H1 (cell line): ENCODE data around the gene EHD4. TPM values are rescaled to one million over a fixed set of nuclear protein-coding genes. Genes with fewer than 3 reads are reported as not detected.
A peak's percentile ranks its signal among the peaks of the same experiment; 100 is the strongest.

Experiments used
- CTCF ChIA-PET: fragments of 300-600 bp; sonication (Branson Sonifier 250); formaldehyde crosslinking; loops from one replicate; lab custom pipeline; 2021; ENCODE audit not compliant: partially characterized antibody; lab: Charles Lee
- POLR2A ChIA-PET: fragments of 300-600 bp; sonication (Branson Sonifier 250); formaldehyde crosslinking; loops from one replicate; lab custom pipeline; 2021; ENCODE audit warnings: inconsistent platforms; ENCODE audit not compliant: partially characterized antibody; lab: Charles Lee
- DNase-seq, 2 experiments: peaks; one replicate each; pipeline versions ENCODE4 v3.0.0 to v3.0.0-alpha.2; 2010 to 2022; ENCODE audit warnings: low spot score in 2 of 2, low read depth in 1 of 2, mixed read lengths in 1 of 2
- FAIRE-seq: peaks from 2 replicates; lab custom pipeline; 2011; peaks lifted over from hg19 to GRCh38; lab: Jason Lieb, UNC
- H2AFZ ChIP-seq: 2 replicates; pipeline ENCODE4 v1.8.1; 2012; ENCODE audit warnings: low read length, inconsistent platforms
- H2AK5ac ChIP-seq: 2 replicates; pipeline ENCODE4 v1.6.1; 2013; ENCODE audit warnings: low read depth, low read length
- H2BK120ac ChIP-seq: replicated peaks from 2 replicates; pipeline ENCODE3; 2013; ENCODE audit warnings: low read depth, low read length, inconsistent platforms
- H2BK12ac ChIP-seq: 2 replicates; pipeline ENCODE4 v1.6.1; 2013; ENCODE audit warnings: low read depth, low read length
- H2BK15ac ChIP-seq: 2 replicates; pipeline ENCODE4 v1.6.1; 2013; ENCODE audit warnings: low read length
- H2BK20ac ChIP-seq: 2 replicates; pipeline ENCODE4 v1.6.1; 2013; ENCODE audit warnings: low read length
- H2BK5ac ChIP-seq: 2 replicates; pipeline ENCODE4 v1.6.1; 2013; ENCODE audit warnings: low read depth, low read length
- H3K14ac ChIP-seq: 2 replicates; pipeline ENCODE4 v1.6.1; 2013; ENCODE audit warnings: inconsistent platforms; ENCODE audit not compliant: insufficient read length
- H3K18ac ChIP-seq: 2 replicates; pipeline ENCODE4 v1.6.1; 2013; ENCODE audit warnings: low read length; ENCODE audit errors: extremely low read depth
- H3K23ac ChIP-seq: 2 replicates; pipeline ENCODE4 v1.6.1; 2013; ENCODE audit warnings: inconsistent platforms; ENCODE audit not compliant: insufficient read length
- H3K23me2 ChIP-seq: 2 replicates; pipeline ENCODE4 v1.6.1; 2013; ENCODE audit warnings: low read depth, low read length
- H3K27ac ChIP-seq: 2 replicates; pipeline ENCODE4 v1.6.1; 2011; ENCODE audit warnings: low read depth, low read length, inconsistent platforms
- H3K27me3 ChIP-seq, 4 experiments: replicated peaks in 1 of 4; 1 replicate in 1 of 4; 2 replicates in 3 of 4; pipeline versions ENCODE4 v1.6.1 to v1.8.1; 2011 to 2013; ENCODE audit warnings: low read length in 3 of 4, mild to moderate bottlenecking in 3 of 4, inconsistent platforms in 2 of 4, mixed read lengths in 2 of 4, moderate library complexity in 1 of 4; ENCODE audit not compliant: control insufficient read depth in 3 of 4, insufficient read depth in 3 of 4; ENCODE audit errors: extremely low read depth in 1 of 4
- H3K36me3 ChIP-seq, 4 experiments: 2 replicates each; pipeline versions ENCODE4 v1.6.1 to v1.8.1; 2011 to 2013; ENCODE audit warnings: mild to moderate bottlenecking in 4 of 4, low read length in 3 of 4, moderate library complexity in 2 of 4, control low read depth in 1 of 4, inconsistent platforms in 1 of 4; ENCODE audit not compliant: insufficient read depth in 4 of 4, control insufficient read depth in 2 of 4
- H3K4ac ChIP-seq: replicated peaks from 2 replicates; pipeline ENCODE3; 2013; ENCODE audit warnings: low read length, low read depth, mixed read lengths, inconsistent platforms; ENCODE audit not compliant: insufficient read length
- H3K4me1 ChIP-seq, 4 experiments: replicated peaks in 1 of 4; 1 replicate in 1 of 4; 2 replicates in 3 of 4; pipeline versions ENCODE4 v1.6.1 to v1.8.1; 2011 to 2013; ENCODE audit warnings: low read length in 3 of 4, inconsistent platforms in 2 of 4, mixed read lengths in 1 of 4; ENCODE audit not compliant: insufficient read depth in 4 of 4, control insufficient read depth in 3 of 4
- H3K4me2 ChIP-seq, 2 experiments: 2 replicates each; pipeline versions ENCODE4 v1.6.1 to v1.8.1; 2011 to 2013; ENCODE audit warnings: low read depth in 2 of 2, low read length in 2 of 2, control low read depth in 1 of 2, inconsistent platforms in 1 of 2, mild to moderate bottlenecking in 1 of 2; ENCODE audit not compliant: insufficient read depth in 1 of 2
- H3K4me3 ChIP-seq, 4 experiments: fragments of 200-600, 300-600 bp in 1 of 4; sonication (generic), shearing (Covaris generic), sonication (Bioruptor Twin) in 1 of 4; 2 replicates each; pipeline versions ENCODE4 v1.5.1 to v1.8.1; 2011 to 2016; ENCODE audit warnings: low read length in 4 of 4, low read depth in 3 of 4, control low read depth in 2 of 4, inconsistent platforms in 2 of 4, mild to moderate bottlenecking in 2 of 4, mixed read lengths in 1 of 4, moderate library complexity in 1 of 4; ENCODE audit not compliant: insufficient read depth in 2 of 4; ENCODE audit errors: extremely low read depth in 1 of 4
- H3K56ac ChIP-seq: replicated peaks from 2 replicates; pipeline ENCODE3; 2013; ENCODE audit warnings: low read depth, mild to moderate bottlenecking, mixed read lengths, low read length, inconsistent platforms; ENCODE audit not compliant: insufficient read length
- H3K79me1 ChIP-seq: 2 replicates; pipeline ENCODE4 v1.6.1; 2013; ENCODE audit warnings: low read depth, low read length, control low read depth
- H3K79me2 ChIP-seq, 2 experiments: 2 replicates each; pipeline versions ENCODE4 v1.6.1 to v1.8.1; 2012 to 2013; ENCODE audit warnings: low read length in 2 of 2, mild to moderate bottlenecking in 2 of 2, inconsistent platforms in 1 of 2; ENCODE audit not compliant: insufficient read depth in 2 of 2, control insufficient read depth in 1 of 2
- H3K9ac ChIP-seq, 4 experiments: replicated peaks in 1 of 4; 1 replicate in 1 of 4; 2 replicates in 3 of 4; pipeline versions ENCODE4 v1.6.1 to v1.8.1; 2011 to 2013; ENCODE audit warnings: low read depth in 3 of 4, low read length in 3 of 4, control low read depth in 2 of 4, mild to moderate bottlenecking in 2 of 4, moderate library complexity in 2 of 4, inconsistent platforms in 1 of 4; ENCODE audit errors: extremely low read depth in 1 of 4
- H3K9me3 ChIP-seq, 2 experiments: 2 replicates each; pipeline versions ENCODE4 v1.6.1 to v1.8.1; 2012 to 2013; ENCODE audit warnings: mild to moderate bottlenecking in 2 of 2, moderate library complexity in 2 of 2, control low read depth in 1 of 2, inconsistent platforms in 1 of 2, low read depth in 1 of 2, low read length in 1 of 2, mixed read lengths in 1 of 2; ENCODE audit not compliant: insufficient read depth in 2 of 2
- H4K20me1 ChIP-seq, 2 experiments: replicated peaks in 1 of 2; 2 replicates each; pipeline versions ENCODE3 to v1.8.1; 2011 to 2013; ENCODE audit warnings: inconsistent platforms in 2 of 2, low read length in 2 of 2, mild to moderate bottlenecking in 1 of 2; ENCODE audit not compliant: insufficient read depth in 2 of 2, control insufficient read depth in 1 of 2
- H4K5ac ChIP-seq: 2 replicates; pipeline ENCODE4 v1.6.1; 2013; ENCODE audit warnings: low read length, low read depth, mixed read lengths, inconsistent platforms; ENCODE audit not compliant: insufficient read length
- H4K8ac ChIP-seq: 2 replicates; pipeline ENCODE4 v1.8.0; 2013; ENCODE audit warnings: mild to moderate bottlenecking, moderate library complexity, low read length, inconsistent platforms; ENCODE audit not compliant: insufficient read depth; ENCODE audit errors: extremely low read depth
- H4K91ac ChIP-seq: replicated peaks from 2 replicates; pipeline ENCODE3; 2013; ENCODE audit warnings: low read length, mixed read lengths, inconsistent platforms; ENCODE audit not compliant: insufficient read length
- ASH2L ChIP-seq: fragments of 200-600, 300-600 bp; sonication (generic); IDR thresholded peaks from one replicate; pipeline ENCODE4 v1.7.1; 2017; ENCODE audit warnings: low read length
- ATF2 ChIP-seq: IDR thresholded peaks from 2 replicates; pipeline ENCODE4 v1.6.1; 2012; ENCODE audit warnings: low read length, inconsistent platforms
- EGR1 ChIP-seq: IDR thresholded peaks from 2 replicates; pipeline ENCODE4 v1.6.1; 2011; ENCODE audit warnings: low read depth, low read length, borderline replicate concordance
- JUND ChIP-seq: IDR thresholded peaks from 2 replicates; pipeline ENCODE4 v1.6.1; 2011; ENCODE audit warnings: mild to moderate bottlenecking, improper control_type of control experiment, low read length
- KDM4A ChIP-seq: IDR thresholded peaks from one replicate; pipeline ENCODE4 v1.7.1; 2012; ENCODE audit warnings: low read depth, mild to moderate bottlenecking, moderate library complexity, low read length, inconsistent platforms; ENCODE audit not compliant: severe bottlenecking
- MAFK ChIP-seq: IDR thresholded peaks from 2 replicates; pipeline ENCODE4 v1.6.1; 2012; ENCODE audit warnings: low read depth, mild to moderate bottlenecking, improper control_type of control experiment, low read length
- NANOG ChIP-seq: IDR thresholded peaks from 2 replicates; pipeline ENCODE4 v1.6.1; 2011; ENCODE audit warnings: low read length, low read depth, mild to moderate bottlenecking, inconsistent platforms; ENCODE audit not compliant: insufficient read depth, poor library complexity, severe bottlenecking
- NRF1 ChIP-seq: IDR thresholded peaks from 2 replicates; pipeline ENCODE4 v1.6.1; 2011; ENCODE audit warnings: mild to moderate bottlenecking, low read depth, low read length, improper control_type of control experiment
- POLR2A ChIP-seq, 2 experiments: IDR thresholded peaks; 1 replicate in 1 of 2; 2 replicates in 1 of 2; pipeline ENCODE4 v1.6.1; 2011; ENCODE audit warnings: low read depth in 2 of 2, low read length in 2 of 2, mild to moderate bottlenecking in 2 of 2; ENCODE audit errors: control extremely low read depth in 1 of 2
- SIRT6 ChIP-seq: IDR thresholded peaks from one replicate; pipeline ENCODE4 v1.7.1; 2012; ENCODE audit warnings: low read length, inconsistent platforms
- USF2 ChIP-seq: IDR thresholded peaks from 2 replicates; pipeline ENCODE4 v1.6.1; 2011; ENCODE audit warnings: low read length, improper control_type of control experiment
- WGBS, 2 experiments: shearing (Covaris generic) in 1 of 2; methylation state at CpG; one replicate each; pipeline versions ENCODE4 v1.1.6 to v1.1.7; 2013 to 2015; ENCODE audit warnings: low lambda C conversion rate in 2 of 2, mixed read lengths in 2 of 2, inconsistent platforms in 1 of 2, low coverage in 1 of 2, missing lambda C conversion rate in 1 of 2; ENCODE audit not compliant: insufficient replicate concordance in 2 of 2, insufficient coverage in 1 of 2, insufficient read length in 1 of 2; ENCODE audit errors: extremely low coverage in 1 of 2, missing lambda C conversion rate in 1 of 2; 5-methylcytosine and 5-hydroxymethylcytosine counted together
- polyA plus RNA-seq, 7 experiments: library from polyadenylated mRNA; depleted of rRNA in 3 of 7; stranded (reverse) in 5 of 7; unstranded in 2 of 7; fragments of >200 nt in 5 of 7; fragments of 200-250 nt in 2 of 7; gene quantifications; 1 replicate in 5 of 7; 2 replicates in 1 of 7; 4 replicates in 1 of 7; pipeline versions ENCODE4 v1.2.1 to v1.2.3, GENCODE V29; 2011 to 2013; ENCODE audit warnings: missing spikeins in 2 of 7, mixed read lengths in 2 of 7
- total RNA-seq: library from RNA; stranded (reverse); fragmentation: NEBNext Ultra II Directional; extraction: Animal tissue kit (Norgen Biotek cat#: 25700); gene quantifications from 2 replicates; pipeline ENCODE4 v1.2.1, GENCODE V29; 2021

Gene EHD4
- total and polyA plus RNA-seq, 2 of the 8 experiments (the other 6 are each of a cell fraction or from before 2014, with no cell fraction given), result 17.5 to 24.5 TPM

- FAIRE-seq (no peak), DNase-seq (no peak)
- Histone ChIP-seq H3K23me2 (peaks cover 4% of the 10 kb centered on the region; the same call in 1 of the 2 replicates), H3K27me3 (peaks cover 21 to 36% (median 31%) of the 10 kb centered on the region in 4 experiments), H4K5ac (no peak overlapping the region), H3K56ac (no peak overlapping the region), H2BK12ac (peak overlapping the region; percentile 2; the same call in 1 of the 2 replicates), H2BK120ac (no peak overlapping the region), H4K20me1 (peaks cover 0 to 2% of the 10 kb centered on the region in 2 experiments), H3K9me3 (no peaks in the 10 kb centered on the region), H3K23ac (no peak overlapping the region), H2BK5ac (no peak overlapping the region), H3K36me3 (no peaks in the 10 kb centered on the region), H3K4me2 (peak overlapping the region; percentile 69 to 78), H4K91ac (peak overlapping the region; percentile 1), H4K8ac (peak overlapping the region; percentile 11; the same call in 1 of the 2 replicates), H3K9ac (no peak overlapping the region; a peak in 1 of 7 replicates), H2AFZ (peak overlapping the region; percentile 36; the same call in 1 of the 2 replicates), H3K79me2 (no peaks in the 10 kb centered on the region), H3K4ac (no peak overlapping the region), H3K14ac (no peak overlapping the region), H3K18ac (no peak overlapping the region), H3K79me1 (no peaks in the 10 kb centered on the region), H2AK5ac (0 out of 2 replicates have a peak overlapping the region, but pooled peaks have one; percentile 7), H3K27ac (no peak overlapping the region), H3K4me1 (peaks cover 0 to 9% (median 4%) of the 10 kb centered on the region in 4 experiments; a peak in 5 of 7 replicates), H2BK20ac (0 out of 2 replicates have a peak overlapping the region, but pooled peaks have one; percentile 48), H2BK15ac (peak overlapping the region; percentile 1; the same call in 1 of the 2 replicates), H3K4me3 (peak overlapping the region in 1 of 4 experiments; percentile 68; a peak in 3 of 8 replicates)
- WGBS, 2 experiments, result 45% methylated on average over 10 of the region's 10 CpGs; no CpG with 5 or more reads in 1 of the 2 experiments
- CTCF ChIA-PET, result interaction anchor here (0.8 to 7.9 kb wide), 9 partner anchors 11 to 108 kb away, joined by 3 to 58 read pairs (median 5); partner anchors contain the start of gene MAPKBP1
- POLR2A ChIA-PET, result interaction anchor here (0.8 to 3.2 kb wide), 7 partner anchors 10 to 296 kb away, joined by 3 to 11 read pairs (median 4); partner anchors contain the start of gene JMJD7
- TF ChIP-seq MAFK (no peak), POLR2A (IDR thresholded peaks at IDR 0.05; ENCODE audit: control extremely low read depth in 1 of 2, low read depth in 2 of 2, low read length in 2 of 2) (no peak), SIRT6 (no peak), ATF2 (no peak), NANOG (no peak), USF2 (no peak), JUND (no peak), KDM4A (no peak), EGR1 (no peak), ASH2L (no peak), NRF1 (no peak)
Observed at GRCh38 chr15:41881550-41881919, 90.8 kb downstream of the EHD4 start.
